A172 (cell line): ENCODE results near the gene CAPN2. TPM values are rescaled to one million over a fixed set of nuclear protein-coding genes. Genes with fewer than 3 reads are reported as not detected.
"Not testable (repeated sequence)": the region's sequence is repeated elsewhere in the genome, so short reads cannot be mapped to it uniquely, and the experiment has no call there.

Experiments
- DNase-seq: peaks from one replicate; pipeline ENCODE4 v3.0.0-alpha.2; 2015; ENCODE audit warnings: low spot score
- total RNA-seq: library from RNA; depleted of rRNA; stranded (reverse); fragments of >200 nt; shearing (Covaris generic); gene quantifications from 2 replicates; pipeline ENCODE4 v1.2.3, GENCODE V29; 2014

CAPN2 gene
- total RNA-seq, 1 experiment from 2014 or later: 432 TPM

- DNase-seq: no peak
These were observed 4.0 kb downstream of the CAPN2 start for GRCh38 chr1:223716302-223716862.

- no peak for DNase-seq
These were observed 4.8 kb downstream of the CAPN2 start for GRCh38 chr1:223717123-223717522.

- DNase-seq: peak; percentile 67
These were observed 5.5 kb downstream of the CAPN2 start for GRCh38 chr1:223717695-223718363.

GRCh38 chr1:223718850-223719249, 6.5 kb downstream of the CAPN2 start:
- DNase-seq: peak; percentile 80

- no peak for DNase-seq
These were observed 8.7 kb downstream of the CAPN2 start for GRCh38 chr1:223720971-223721591.

GRCh38 chr1:223721658-223722607, 9.6 kb downstream of the CAPN2 start:
- DNase-seq: no peak

- DNase-seq: no peak
These were observed 11.1 kb downstream of the CAPN2 start for GRCh38 chr1:223723351-223723904.

GRCh38 chr1:223724376-223724775, 12.0 kb downstream of the CAPN2 start:
- no peak for DNase-seq

- DNase-seq: no peak
These were observed 13.2 kb downstream of the CAPN2 start for GRCh38 chr1:223725578-223725977.

- DNase-seq: peak; percentile 100
These were observed 14.2 kb downstream of the CAPN2 start for GRCh38 chr1:223726380-223727001.

GRCh38 chr1:223727541-223727940, 15.2 kb downstream of the CAPN2 start:
- DNase-seq: no peak

GRCh38 chr1:223729906-223730305, 17.6 kb downstream of the CAPN2 start:
- no peak for DNase-seq

GRCh38 chr1:223730479-223731132, 18.3 kb downstream of the CAPN2 start:
- DNase-seq: no peak

- peak; percentile 77 for DNase-seq
These were observed 18.9 kb downstream of the CAPN2 start for GRCh38 chr1:223731133-223731770.

- peak; percentile 47 for DNase-seq
These were observed 20.9 kb downstream of the CAPN2 start for GRCh38 chr1:223732993-223733798.

- no peak for DNase-seq
These were observed 21.8 kb downstream of the CAPN2 start for GRCh38 chr1:223733898-223734852.

- not testable (repeated sequence) for DNase-seq
These were observed 24.3 kb downstream of the CAPN2 start for GRCh38 chr1:223736638-223737037.

- no peak for DNase-seq
These were observed 25.0 kb downstream of the CAPN2 start for GRCh38 chr1:223737342-223737741.
